CD14-positive monocyte (primary cell): ENCODE data around the gene CDC45. TPM values are rescaled to one million over a fixed set of nuclear protein-coding genes. Genes with fewer than 3 reads are reported as not detected.
A peak's percentile ranks its signal among the peaks of the same experiment; 100 is the strongest.

Source experiments
- DNase-seq, 3 donors: peaks; one replicate each; pipeline ENCODE4 v3.0.0-alpha.2; 2011 to 2022
- H2AFZ ChIP-seq: 2 replicates; pipeline ENCODE4 v1.6.0; 2012; ENCODE audit warnings: mild to moderate bottlenecking, low read depth, low read length, inconsistent platforms; ENCODE audit not compliant: insufficient read depth, poor library complexity, severe bottlenecking
- H3K27ac ChIP-seq, 2 donors: 1 replicate in 1 of 2; 2 replicates in 1 of 2; pipeline ENCODE4 v1.5.1; 2012 to 2013; ENCODE audit warnings: low read length in 2 of 2, control low read depth in 1 of 2, inconsistent platforms in 1 of 2, low read depth in 1 of 2, mild to moderate bottlenecking in 1 of 2
- H3K27me3 ChIP-seq, 2 donors: one replicate each; pipeline versions ENCODE4 v1.6.0 to v1.6.1; 2011 to 2013; ENCODE audit warnings: low read length in 2 of 2; ENCODE audit not compliant: control insufficient read depth in 2 of 2, insufficient read depth in 2 of 2
- H3K36me3 ChIP-seq, 2 donors: replicated peaks in 1 of 2; 1 replicate in 1 of 2; 2 replicates in 1 of 2; pipeline versions ENCODE4 v1.5.1 to v1.6.1; 2012 to 2013; ENCODE audit warnings: low read length in 2 of 2, control low read depth in 1 of 2, inconsistent platforms in 1 of 2, mild to moderate bottlenecking in 1 of 2; ENCODE audit not compliant: insufficient read depth in 2 of 2, control insufficient read depth in 1 of 2
- H3K4me1 ChIP-seq, 2 donors: 1 replicate in 1 of 2; 2 replicates in 1 of 2; pipeline versions ENCODE4 v1.5.1 to v1.6.1; 2012 to 2013; ENCODE audit warnings: low read length in 2 of 2, control low read depth in 1 of 2, inconsistent platforms in 1 of 2, mild to moderate bottlenecking in 1 of 2, moderate library complexity in 1 of 2; ENCODE audit not compliant: insufficient read depth in 2 of 2, control insufficient read depth in 1 of 2
- H3K4me2 ChIP-seq: replicated peaks from 2 replicates; pipeline ENCODE3; 2012; ENCODE audit warnings: low read length, moderate library complexity, mild to moderate bottlenecking; ENCODE audit not compliant: poor library complexity, severe bottlenecking; ENCODE audit errors: extremely low read depth
- H3K4me3 ChIP-seq, 3 experiments: fragments of 200-600 bp in 1 of 3; sonication (generic) in 1 of 3; replicated peaks in 1 of 3; 1 replicate in 2 of 3; 2 replicates in 1 of 3; pipeline ENCODE4 v1.5.1; 2011 to 2013; ENCODE audit warnings: low read length in 3 of 3, mild to moderate bottlenecking in 3 of 3, control low read depth in 2 of 3, low read depth in 2 of 3, inconsistent platforms in 1 of 3, moderate library complexity in 1 of 3
- H3K79me2 ChIP-seq: 2 replicates; pipeline ENCODE4 v1.6.0; 2012; ENCODE audit warnings: mild to moderate bottlenecking, control low read depth, inconsistent platforms, low read length, moderate library complexity; ENCODE audit not compliant: insufficient read depth
- H3K9ac ChIP-seq: 2 replicates; pipeline ENCODE4 v1.6.0; 2017; ENCODE audit warnings: low read length, mild to moderate bottlenecking; ENCODE audit not compliant: insufficient read depth, poor library complexity, severe bottlenecking
- H3K9me3 ChIP-seq, 2 donors: replicated peaks in 1 of 2; 1 replicate in 1 of 2; 2 replicates in 1 of 2; pipeline versions ENCODE4 v1.5.1 to v1.6.1; 2012 to 2013; ENCODE audit warnings: low read length in 2 of 2, control low read depth in 1 of 2; ENCODE audit not compliant: control insufficient read depth in 1 of 2, insufficient read depth in 1 of 2
- H4K20me1 ChIP-seq: 2 replicates; pipeline ENCODE4 v1.6.0; 2012; ENCODE audit warnings: mild to moderate bottlenecking, low read length, control low read depth, moderate library complexity; ENCODE audit not compliant: insufficient read depth
- H3K27ac Mint-ChIP-seq, 7 donors: one replicate each; pipeline ENCODE4 v1.8.0; 2020; ENCODE audit warnings: mild to moderate bottlenecking in 7 of 7, mixed read lengths in 7 of 7, moderate library complexity in 6 of 7, inconsistent platforms in 2 of 7
- H3K27me3 Mint-ChIP-seq, 3 donors: one replicate each; pipeline ENCODE4 v1.8.0; 2021 to 2022; ENCODE audit warnings: low read depth in 3 of 3, mild to moderate bottlenecking in 3 of 3, mixed read lengths in 3 of 3, moderate library complexity in 3 of 3, inconsistent platforms in 1 of 3
- H3K36me3 Mint-ChIP-seq, 2 donors: one replicate each; pipeline ENCODE4 v1.8.0; 2020; ENCODE audit warnings: mixed read lengths in 2 of 2, inconsistent platforms in 1 of 2, mild to moderate bottlenecking in 1 of 2
- H3K4me1 Mint-ChIP-seq: one replicate; pipeline ENCODE4 v1.8.0; 2020; ENCODE audit warnings: mild to moderate bottlenecking, mixed read lengths
- H3K4me3 Mint-ChIP-seq, 2 donors: one replicate each; pipeline ENCODE4 v1.8.0; 2020; ENCODE audit warnings: mild to moderate bottlenecking in 2 of 2, mixed read lengths in 2 of 2, moderate library complexity in 1 of 2
- H3K9me3 Mint-ChIP-seq, 7 donors: one replicate each; pipeline ENCODE4 v1.8.0; 2020 to 2022; ENCODE audit warnings: mixed read lengths in 7 of 7, mild to moderate bottlenecking in 6 of 7, moderate library complexity in 6 of 7, inconsistent platforms in 2 of 7
- CTCF ChIP-seq: fragments of 200-600 bp; IDR thresholded peaks from one replicate; pipeline ENCODE4 v1.8.0; 2022; ENCODE audit warnings: antibody characterized with exemption, mild to moderate bottlenecking
- WGBS: methylation state at CpG from one replicate; pipeline ENCODE4 v1.1.5; 2013; ENCODE audit warnings: missing lambda C conversion rate; ENCODE audit not compliant: insufficient coverage; 5-methylcytosine and 5-hydroxymethylcytosine counted together
- intact Hi-C, 2 donors: fragments of 100-400 bp; cut with micrococcal nuclease; formaldehyde crosslinking; loops; one replicate each; pipeline versions ENCODE4 v1.15.0 to v1.15.1; 2023
- polyA plus RNA-seq, 3 donors: library from polyadenylated mRNA; depleted of rRNA in 1 of 3; unstranded in 2 of 3; stranded (reverse) in 1 of 3; fragments of 300-500 nt in 2 of 3; fragments of >200 nt in 1 of 3; fragmentation: Illumina TruSeq in 2 of 3; gene quantifications; 1 replicate in 2 of 3; 2 replicates in 1 of 3; pipeline ENCODE4 v1.2.3, GENCODE V29; 2012 to 2021

CDC45 gene
- polyA plus RNA-seq, 3 donors, result 0.04 TPM; not detected in 2

- intact Hi-C loops, result loop anchor here in 1 of 2 donors (10.0 kb wide), 2 partner anchors 179 to 381 kb away; partner anchors contain the start of genes CLTCL1, GNB1L and RTL10
- H3K36me3 Mint-ChIP-seq, result peaks cover 63 to 72% of the 10 kb centered on the region in 2 donors
- H3K79me2 ChIP-seq, result peaks cover 37% of the 10 kb centered on the region
- peaks cover 0 to 5% (median 0%) of the 10 kb centered on the region in 3 donors for H3K27me3 Mint-ChIP-seq
- peaks cover 13 to 16% of the 10 kb centered on the region in 2 donors for H3K4me1 ChIP-seq
- H3K4me3 ChIP-seq, result no peak overlapping the region
- no peak overlapping the region for H3K27ac ChIP-seq
- 57% methylated on average over 2 of the region's 3 CpGs for WGBS
- no peak overlapping the region for H3K9ac ChIP-seq
- TF ChIP-seq CTCF, result no peak
- H3K9me3 Mint-ChIP-seq, result no peaks in the 10 kb centered on the region
- no peak overlapping the region for H3K4me2 ChIP-seq
- H3K36me3 ChIP-seq, result peaks cover 65 to 75% of the 10 kb centered on the region in 2 donors
- peaks cover 18% of the 10 kb centered on the region for H3K4me1 Mint-ChIP-seq
- DNase-seq, result no peak
- H3K27me3 ChIP-seq, result no peaks in the 10 kb centered on the region
- H2AFZ ChIP-seq, result no peak overlapping the region
- no peak overlapping the region for H3K4me3 Mint-ChIP-seq
- no peaks in the 10 kb centered on the region for H3K9me3 ChIP-seq
- peak overlapping the region in 1 of 7 donors; percentile 60 for H3K27ac Mint-ChIP-seq
- H4K20me1 ChIP-seq, result peaks cover 67% of the 10 kb centered on the region
Measured at GRCh38 chr22:19473578-19473977, 6.1 kb upstream of the CDC45 start.

DNA sequence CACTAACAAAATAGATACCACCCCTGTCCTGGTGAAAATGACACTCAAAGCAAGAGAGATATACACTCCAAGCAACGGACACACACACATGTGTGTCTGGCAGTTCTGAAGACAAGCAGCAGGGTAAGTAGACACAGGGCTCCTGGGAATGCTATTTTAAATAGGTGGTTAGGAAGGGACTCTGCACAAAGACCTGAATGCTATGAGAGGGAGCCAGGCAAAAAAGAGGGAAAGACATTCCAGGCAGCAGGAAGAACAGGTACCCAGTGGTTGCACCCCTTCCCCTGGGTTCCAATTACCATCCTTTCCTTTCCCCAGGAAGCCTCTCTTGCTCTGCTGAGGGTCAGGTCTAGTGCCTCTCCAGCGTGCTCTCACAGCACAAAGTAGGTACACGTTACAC is 3.7 kb upstream of the CDC45 start:
- Mint-ChIP-seq H3K4me3 (no peak overlapping the region), H3K27ac (peak overlapping the region in 1 of 7 donors; percentile 15), H3K36me3 (peaks cover 39 to 48% of the 10 kb centered on the region in 2 donors), H3K9me3 (no peaks in the 10 kb centered on the region), H3K27me3 (no peaks in the 10 kb centered on the region), H3K4me1 (peaks cover 27% of the 10 kb centered on the region)
- no peak overlapping the region for H3K27ac ChIP-seq
- peaks cover 55% of the 10 kb centered on the region for H3K79me2 ChIP-seq
- no peak overlapping the region for H3K4me3 ChIP-seq
- WGBS, result 80% methylated on average over 1 of the region's 3 CpGs
- intact Hi-C loops, result loop anchor here in 1 of 2 donors (5.0 to 10.0 kb wide), 3 partner anchors 181 to 541 kb away; partner anchors contain the start of genes ARVCF, CLTCL1, GNB1L and RTL10
- H3K9ac ChIP-seq, result no peak overlapping the region
- peaks cover 22 to 28% of the 10 kb centered on the region in 2 donors for H3K4me1 ChIP-seq
- DNase-seq, result no peak
- H3K9me3 ChIP-seq, result no peaks in the 10 kb centered on the region
- no peak overlapping the region for H3K4me2 ChIP-seq
- no peak for TF ChIP-seq CTCF
- H4K20me1 ChIP-seq, result peaks cover 63% of the 10 kb centered on the region
- peaks cover 42 to 51% of the 10 kb centered on the region in 2 donors for H3K36me3 ChIP-seq
- no peak overlapping the region for H2AFZ ChIP-seq
- H3K27me3 ChIP-seq, result no peaks in the 10 kb centered on the region
